CD4-positive, alpha-beta memory T cell (primary cell): ENCODE results near the gene SNX24. TPM values are rescaled to one million over a fixed set of nuclear protein-coding genes. Genes with fewer than 3 reads are reported as not detected.

Experiments used
- CTCF ChIA-PET: fragments of 350-600 bp; sonication (Branson Sonifier 250); formaldehyde crosslinking; loops from one replicate; lab custom pipeline; 2021; ENCODE audit warnings: inconsistent platforms; ENCODE audit not compliant: partially characterized antibody; lab: Charles Lee
- POLR2A ChIA-PET: fragments of 350-600 bp; sonication (Branson Sonifier 250); formaldehyde crosslinking; loops from one replicate; lab custom pipeline; 2021; ENCODE audit not compliant: partially characterized antibody; lab: Charles Lee
- DNase-seq, 5 donors: peaks; one replicate each; pipeline versions ENCODE4 v3.0.0 to v3.0.0-alpha.2; 2020 to 2022; ENCODE audit warnings: mixed read lengths in 1 of 5
- H3K27ac ChIP-seq: one replicate; pipeline ENCODE4 v1.7.0; 2013; ENCODE audit warnings: low read depth, low read length
- H3K27me3 ChIP-seq: 2 replicates; pipeline ENCODE4 v1.7.0; 2013; ENCODE audit warnings: mild to moderate bottlenecking, low read length, moderate library complexity; ENCODE audit not compliant: insufficient read depth
- H3K36me3 ChIP-seq: 2 replicates; pipeline ENCODE4 v1.7.0; 2013; ENCODE audit warnings: mild to moderate bottlenecking, low read length, moderate library complexity; ENCODE audit not compliant: insufficient read depth
- H3K4me1 ChIP-seq: 2 replicates; pipeline ENCODE4 v1.7.0; 2013; ENCODE audit warnings: mild to moderate bottlenecking, low read length, moderate library complexity; ENCODE audit not compliant: insufficient read depth
- H3K4me3 ChIP-seq, 2 donors: one replicate each; pipeline ENCODE4 v1.7.0; 2013; ENCODE audit warnings: low read length in 2 of 2, mild to moderate bottlenecking in 1 of 2
- H3K9me3 ChIP-seq, 2 donors: one replicate each; pipeline ENCODE4 v1.7.0; 2013; ENCODE audit warnings: low read length in 2 of 2, control low read depth in 1 of 2; ENCODE audit not compliant: control insufficient read depth in 1 of 2
- H3K27ac Mint-ChIP-seq, 7 donors: one replicate each; pipeline ENCODE4 v1.8.0; 2020 to 2021; ENCODE audit warnings: mixed read lengths in 7 of 7, mild to moderate bottlenecking in 6 of 7, inconsistent platforms in 3 of 7, moderate library complexity in 3 of 7
- H3K27me3 Mint-ChIP-seq, 2 donors: one replicate each; pipeline ENCODE4 v1.8.0; 2020 to 2021; ENCODE audit warnings: mixed read lengths in 2 of 2
- H3K36me3 Mint-ChIP-seq, 2 donors: one replicate each; pipeline ENCODE4 v1.8.0; 2020 to 2021; ENCODE audit warnings: mixed read lengths in 2 of 2, inconsistent platforms in 1 of 2, mild to moderate bottlenecking in 1 of 2
- H3K4me1 Mint-ChIP-seq, 4 donors: one replicate each; pipeline ENCODE4 v1.8.0; 2020 to 2021; ENCODE audit warnings: mixed read lengths in 4 of 4, mild to moderate bottlenecking in 1 of 4
- H3K4me3 Mint-ChIP-seq, 8 donors: one replicate each; pipeline ENCODE4 v1.8.0; 2020 to 2021; ENCODE audit warnings: mixed read lengths in 8 of 8, mild to moderate bottlenecking in 7 of 8, moderate library complexity in 6 of 8, inconsistent platforms in 3 of 8
- H3K9me3 Mint-ChIP-seq, 8 donors: one replicate each; pipeline ENCODE4 v1.8.0; 2020 to 2021; ENCODE audit warnings: mixed read lengths in 8 of 8, mild to moderate bottlenecking in 5 of 8, inconsistent platforms in 3 of 8, moderate library complexity in 1 of 8
- intact Hi-C: fragments of 100-400 bp; cut with micrococcal nuclease; formaldehyde crosslinking; loops from one replicate; pipeline ENCODE4 v1.15.1; 2023
- polyA plus RNA-seq, 2 donors: library from polyadenylated mRNA; unstranded; fragments of 300-500 nt; fragmentation: Illumina TruSeq; gene quantifications; one replicate each; pipeline ENCODE4 v1.2.3, GENCODE V29; 2021
- total RNA-seq, 2 experiments: library from RNA; stranded (reverse); gene quantifications; one replicate each; pipeline ENCODE4 v1.2.3, GENCODE V29; 2021

The SNX24 gene, protein sequence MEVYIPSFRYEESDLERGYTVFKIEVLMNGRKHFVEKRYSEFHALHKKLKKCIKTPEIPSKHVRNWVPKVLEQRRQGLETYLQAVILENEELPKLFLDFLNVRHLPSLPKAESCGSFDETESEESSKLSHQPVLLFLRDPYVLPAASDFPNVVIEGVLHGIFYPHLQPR
- total RNA-seq (1 to 10 TPM; 4.4 to 7.2 TPM), polyA plus RNA-seq (1 to 10 TPM; 2.7 to 4.3 TPM)

DNA sequence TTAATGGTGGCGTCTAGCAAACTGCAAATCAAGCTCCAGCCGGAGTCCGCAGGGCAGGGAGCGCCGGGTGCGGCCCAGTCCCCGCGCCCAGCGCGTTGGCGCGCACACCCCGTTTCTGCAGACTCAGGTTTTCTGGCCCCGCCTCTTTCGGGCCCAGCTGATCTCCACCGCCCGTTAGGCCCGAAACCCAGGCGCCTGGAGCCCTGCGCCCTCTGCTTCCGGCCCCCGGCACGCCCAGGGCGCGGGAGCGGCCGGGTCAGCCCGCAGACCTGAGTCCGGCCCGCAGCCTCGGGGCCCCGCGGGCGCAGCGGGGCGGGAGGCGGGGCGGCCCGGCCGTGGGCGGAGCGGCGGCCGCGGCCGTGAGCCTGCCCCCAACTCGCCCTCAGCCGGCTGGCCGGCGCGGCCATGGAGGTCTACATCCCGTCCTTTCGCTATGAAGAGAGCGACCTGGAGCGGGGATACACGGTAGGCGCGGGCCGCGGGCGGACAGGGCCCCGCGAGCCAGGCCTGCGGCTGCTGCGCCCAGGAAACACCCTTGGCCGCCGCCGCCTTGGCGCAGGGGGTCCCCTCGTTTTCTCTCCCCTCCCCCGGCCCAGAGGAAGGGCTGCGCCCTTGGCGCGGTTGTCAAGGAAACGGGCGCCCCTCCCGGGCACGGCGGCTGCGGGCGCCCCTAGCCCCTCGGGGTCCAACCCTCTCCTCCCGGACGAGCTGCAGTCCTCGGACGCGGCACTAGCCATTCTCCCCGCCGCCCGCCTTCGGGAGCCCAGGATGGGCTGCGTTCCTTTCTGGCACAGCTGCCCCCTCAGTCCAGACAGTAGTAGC is at the start of gene SNX24:
Gene SNX24, plus strand, starts transcription at position 385 of the 822 bp plus-strand sequence. Its CDS starts 21 bp downstream, at position 406.
- H3K9me3 Mint-ChIP-seq: peaks cover 0 to under 1% (median 0%) of the 10 kb centered on the region in 8 donors
- peak; percentile 72 to 81 (median 77) for DNase-seq
- CTCF ChIA-PET: interaction anchor here (0.5 to 1.5 kb wide), 5 partner anchors 14 to 578 kb away, joined by 3 to 5 read pairs (median 3); partner anchors contain the start of gene CEP120

DNA sequence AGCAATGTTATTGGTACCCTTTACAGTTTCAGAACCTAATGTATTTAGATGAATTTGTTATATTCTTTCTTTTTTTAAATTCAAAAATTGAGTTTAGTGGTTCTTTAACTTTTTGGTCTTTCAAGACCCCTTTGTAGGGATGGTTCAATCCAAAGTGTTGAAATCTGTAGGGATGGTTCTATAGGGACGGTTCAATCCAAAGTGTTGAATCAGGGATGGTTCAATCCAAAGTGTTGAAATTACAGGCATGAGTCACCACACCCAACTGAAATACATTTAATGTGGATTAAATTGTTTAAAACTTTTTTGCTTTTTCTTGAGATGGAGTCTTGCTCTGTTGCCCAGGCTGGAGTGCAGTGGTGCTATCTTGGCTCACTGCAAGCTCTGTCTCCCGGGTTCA is 39.9 kb upstream of the SNX24 start:
- peaks cover 22% of the 10 kb centered on the region for H3K36me3 ChIP-seq
- no peaks in the 10 kb centered on the region for H3K27me3 ChIP-seq
- intact Hi-C loops: no loop called here
- no peak overlapping the region for H3K4me3 ChIP-seq
- H3K27me3 Mint-ChIP-seq: no peaks in the 10 kb centered on the region
- ChIA-PET CTCF (no interaction called here), POLR2A (no interaction called here)
- no peaks in the 10 kb centered on the region for H3K4me1 ChIP-seq
- DNase-seq: no peak
- H3K27ac ChIP-seq: no peak overlapping the region
- peaks cover 56 to 76% of the 10 kb centered on the region in 2 donors for H3K36me3 Mint-ChIP-seq
- no peak overlapping the region for H3K4me3 Mint-ChIP-seq
- H3K27ac Mint-ChIP-seq: no peak overlapping the region
- no peaks in the 10 kb centered on the region for H3K9me3 Mint-ChIP-seq
- peaks cover 0 to 2% (median 0%) of the 10 kb centered on the region in 4 donors for H3K4me1 Mint-ChIP-seq
- no peaks in the 10 kb centered on the region for H3K9me3 ChIP-seq

More for the DNA sequence above, at the start of gene SNX24:
- H3K27ac Mint-ChIP-seq: peak within 1 kb of the TSS; percentile 87 to 95 (median 94)
- no peaks in the 10 kb centered on the region for H3K36me3 ChIP-seq
- H3K4me3 Mint-ChIP-seq: peak within 1 kb of the TSS; percentile 90 to 94 (median 94)
- peaks cover 25% of the 10 kb centered on the region for H3K4me1 ChIP-seq
- H3K36me3 Mint-ChIP-seq: peaks cover 0 to 1% of the 10 kb centered on the region in 2 donors
- H3K27me3 Mint-ChIP-seq: no peaks in the 10 kb centered on the region
- intact Hi-C loops: loop anchor here (1.0 to 10.0 kb wide), 3 partner anchors 71 to 669 kb away; partner anchors contain the start of genes CEP120 and CSNK1G3
- H3K9me3 ChIP-seq: no peaks in the 10 kb centered on the region
- peak within 1 kb of the TSS; percentile 79 to 96 for H3K4me3 ChIP-seq
- H3K4me1 Mint-ChIP-seq: peaks cover 26 to 42% (median 35%) of the 10 kb centered on the region in 4 donors
- H3K27me3 ChIP-seq: no peaks in the 10 kb centered on the region
- peak within 1 kb of the TSS; percentile 68 for H3K27ac ChIP-seq
- POLR2A ChIA-PET: interaction anchor here (1.0 to 3.1 kb wide), 6 partner anchors 57 to 884 kb away, joined by 4 to 25 read pairs (median 5); partner anchors contain the start of genes CEP120, SNX2 and SRFBP1

DNA sequence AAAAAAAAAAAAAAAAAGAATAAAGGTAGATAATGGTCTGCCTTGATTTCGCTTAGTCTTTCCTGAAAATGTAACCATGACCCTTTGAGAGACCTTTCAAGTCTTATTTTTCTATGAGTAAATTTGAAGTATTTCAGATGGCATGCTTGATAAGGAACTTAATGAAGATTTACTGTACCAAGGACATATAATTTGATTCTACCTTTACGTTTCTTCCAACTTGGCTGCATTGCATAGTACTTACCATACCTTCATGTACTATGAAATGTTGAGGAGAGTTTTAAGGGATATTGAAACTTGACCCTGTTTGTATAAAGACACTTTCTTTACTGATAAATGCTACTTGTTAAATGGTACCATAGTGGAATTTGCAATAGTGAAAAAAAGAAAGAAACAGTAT is 35.0 kb upstream of the SNX24 start:
- CTCF ChIA-PET: no interaction called here
- Mint-ChIP-seq H3K4me1 (peaks cover 0 to 8% (median 0%) of the 10 kb centered on the region in 4 donors), H3K4me3 (no peak overlapping the region), H3K27me3 (no peaks in the 10 kb centered on the region), H3K36me3 (peaks cover 39 to 54% of the 10 kb centered on the region in 2 donors), H3K9me3 (no peaks in the 10 kb centered on the region), H3K27ac (no peak overlapping the region)
- Histone ChIP-seq H3K4me1 (no peaks in the 10 kb centered on the region), H3K36me3 (peaks cover 9% of the 10 kb centered on the region), H3K9me3 (no peaks in the 10 kb centered on the region), H3K27me3 (no peaks in the 10 kb centered on the region), H3K27ac (no peak overlapping the region), H3K4me3 (no peak overlapping the region)
- intact Hi-C loops: no loop called here
- no peak for DNase-seq
- POLR2A ChIA-PET: no interaction called here

DNA sequence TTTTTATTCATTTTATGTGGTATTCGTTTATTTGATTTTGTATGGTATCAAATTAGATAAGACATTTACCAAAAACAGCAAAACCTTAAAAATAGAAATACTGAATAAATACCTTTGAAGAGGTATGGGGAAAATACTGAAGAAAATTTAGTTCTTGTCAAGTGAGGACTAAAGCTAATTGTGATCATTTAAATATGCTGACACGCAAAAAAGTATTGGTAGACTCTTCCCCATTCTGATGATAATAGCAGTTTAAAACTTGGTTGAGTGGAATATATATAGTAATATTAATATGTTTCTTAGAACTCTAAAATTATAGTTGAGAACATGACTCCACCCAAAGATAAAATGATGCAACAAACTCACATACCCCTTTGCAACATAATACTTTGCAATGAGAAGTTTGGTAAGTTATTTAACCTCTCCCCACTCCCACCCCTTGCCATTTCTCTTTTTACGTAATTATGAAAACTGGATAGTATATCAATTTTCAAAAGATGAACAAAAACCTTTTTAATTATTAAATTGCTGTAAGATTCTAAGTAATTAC is 30.1 kb upstream of the SNX24 start:
- ChIA-PET CTCF (no interaction called here), POLR2A (no interaction called here)
- Histone ChIP-seq H3K4me3 (no peak overlapping the region), H3K9me3 (no peaks in the 10 kb centered on the region), H3K4me1 (no peaks in the 10 kb centered on the region), H3K36me3 (peaks cover 13% of the 10 kb centered on the region), H3K27ac (no peak overlapping the region), H3K27me3 (no peaks in the 10 kb centered on the region)
- intact Hi-C loops: no loop called here
- H3K36me3 Mint-ChIP-seq: peaks cover 24 to 26% of the 10 kb centered on the region in 2 donors
- H3K27me3 Mint-ChIP-seq: no peaks in the 10 kb centered on the region
- H3K27ac Mint-ChIP-seq: no peak overlapping the region
- no peak overlapping the region for H3K4me3 Mint-ChIP-seq
- peaks cover 0 to 7% (median 0%) of the 10 kb centered on the region in 4 donors for H3K4me1 Mint-ChIP-seq
- DNase-seq: no peak
- H3K9me3 Mint-ChIP-seq: no peaks in the 10 kb centered on the region

DNA sequence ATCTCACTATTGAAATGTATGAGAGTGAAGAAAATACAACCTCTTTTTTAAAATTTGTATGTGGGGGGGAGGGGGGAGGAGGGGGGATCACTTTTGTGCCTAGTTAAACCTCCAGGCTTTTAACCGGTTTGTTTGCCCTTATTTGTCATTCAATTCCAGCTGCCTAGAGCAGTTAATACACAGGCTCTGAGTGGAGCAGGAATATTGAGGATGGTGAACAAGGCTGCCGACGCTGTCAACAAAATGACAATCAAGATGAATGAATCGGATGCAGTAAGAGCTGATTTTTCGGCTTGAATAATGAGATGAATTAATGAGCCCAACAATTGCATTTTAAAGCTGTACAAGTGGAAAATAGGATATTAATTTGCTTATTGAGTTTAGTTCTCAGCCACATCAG is 28.7 kb upstream of the SNX24 start:
- Histone ChIP-seq H3K4me3 (no peak overlapping the region), H3K4me1 (no peaks in the 10 kb centered on the region), H3K27ac (no peak overlapping the region), H3K36me3 (peaks cover 13% of the 10 kb centered on the region), H3K9me3 (no peaks in the 10 kb centered on the region), H3K27me3 (no peaks in the 10 kb centered on the region)
- no peaks in the 10 kb centered on the region for H3K9me3 Mint-ChIP-seq
- H3K27me3 Mint-ChIP-seq: no peaks in the 10 kb centered on the region
- H3K36me3 Mint-ChIP-seq: peaks cover 30 to 36% of the 10 kb centered on the region in 2 donors
- intact Hi-C loops: no loop called here
- no peak overlapping the region for H3K27ac Mint-ChIP-seq
- no peak overlapping the region for H3K4me3 Mint-ChIP-seq
- no peak for DNase-seq
- POLR2A ChIA-PET: no interaction called here
- H3K4me1 Mint-ChIP-seq: peaks cover 0 to 4% (median 0%) of the 10 kb centered on the region in 4 donors
- CTCF ChIA-PET: no interaction called here

DNA sequence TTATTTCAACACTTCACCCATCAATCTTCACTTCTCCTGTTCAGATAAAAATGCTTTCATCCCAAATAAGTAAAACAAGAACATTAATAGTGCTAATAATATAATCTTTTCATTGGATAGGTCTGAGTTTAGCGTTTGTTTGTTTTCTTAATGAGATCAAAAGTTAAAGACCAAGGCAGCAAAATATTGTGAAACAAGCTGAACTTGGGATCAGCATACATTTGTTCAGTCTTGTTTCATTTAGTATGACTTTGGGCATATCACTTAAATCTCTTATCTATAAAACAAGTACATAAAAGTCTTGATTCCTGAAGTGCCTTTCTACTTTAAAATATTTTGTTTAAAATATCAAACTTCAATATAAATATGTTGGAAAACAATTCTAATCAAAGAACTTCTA is 13.4 kb upstream of the SNX24 start:
- ChIA-PET POLR2A (no interaction called here), CTCF (no interaction called here)
- Histone ChIP-seq H3K27me3 (no peaks in the 10 kb centered on the region), H3K9me3 (no peaks in the 10 kb centered on the region), H3K27ac (no peak overlapping the region), H3K4me3 (no peak overlapping the region), H3K4me1 (no peaks in the 10 kb centered on the region), H3K36me3 (peaks cover 10% of the 10 kb centered on the region)
- Mint-ChIP-seq H3K27me3 (no peaks in the 10 kb centered on the region), H3K4me1 (no peaks in the 10 kb centered on the region), H3K9me3 (no peaks in the 10 kb centered on the region), H3K4me3 (no peak overlapping the region), H3K27ac (no peak overlapping the region), H3K36me3 (peaks cover 13 to 27% of the 10 kb centered on the region in 2 donors)
- DNase-seq: no peak
- intact Hi-C loops: no loop called here

DNA sequence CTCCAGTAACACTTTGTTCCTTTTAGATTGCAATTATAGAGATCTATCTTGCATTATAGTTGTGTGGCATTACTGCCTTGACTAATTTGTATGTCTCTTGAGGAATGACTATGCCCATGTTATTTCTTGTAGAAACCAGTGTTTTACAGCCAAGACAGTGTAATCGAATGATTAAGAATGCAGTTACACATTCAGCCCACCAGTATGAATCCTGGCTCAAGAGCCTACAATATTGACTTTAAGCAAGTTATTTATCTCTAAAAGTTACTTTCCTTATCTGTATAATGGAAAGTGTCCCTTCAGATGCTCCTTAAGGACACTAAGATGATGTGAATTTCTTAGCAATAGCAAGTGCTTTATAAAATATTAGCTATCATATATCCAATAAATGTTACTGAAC is 9.7 kb upstream of the SNX24 start:
- Histone ChIP-seq H3K9me3 (no peaks in the 10 kb centered on the region), H3K4me3 (no peak overlapping the region), H3K27ac (no peak overlapping the region), H3K36me3 (no peaks in the 10 kb centered on the region), H3K27me3 (no peaks in the 10 kb centered on the region), H3K4me1 (no peaks in the 10 kb centered on the region)
- Mint-ChIP-seq H3K4me1 (peaks cover 0 to 3% (median under 1%) of the 10 kb centered on the region in 4 donors), H3K27ac (no peak overlapping the region), H3K9me3 (peaks cover 0 to 3% (median 0%) of the 10 kb centered on the region in 8 donors), H3K4me3 (no peak overlapping the region), H3K36me3 (peaks cover 0 to 7% of the 10 kb centered on the region in 2 donors), H3K27me3 (no peaks in the 10 kb centered on the region)
- CTCF ChIA-PET: no interaction called here
- no peak for DNase-seq
- POLR2A ChIA-PET: no interaction called here
- intact Hi-C loops: no loop called here
